ENCODE results near the gene SEPTIN8. TPM values are rescaled to one million over a fixed set of nuclear protein-coding genes. Genes with fewer than 3 reads are reported as not detected.

The SEPTIN8 gene
- total and polyA plus RNA-seq, 2 of the 13 experiments (the other 11 are each of a cell fraction or from before 2014, with no cell fraction given): 41.4 to 49.9 TPM

DNA sequence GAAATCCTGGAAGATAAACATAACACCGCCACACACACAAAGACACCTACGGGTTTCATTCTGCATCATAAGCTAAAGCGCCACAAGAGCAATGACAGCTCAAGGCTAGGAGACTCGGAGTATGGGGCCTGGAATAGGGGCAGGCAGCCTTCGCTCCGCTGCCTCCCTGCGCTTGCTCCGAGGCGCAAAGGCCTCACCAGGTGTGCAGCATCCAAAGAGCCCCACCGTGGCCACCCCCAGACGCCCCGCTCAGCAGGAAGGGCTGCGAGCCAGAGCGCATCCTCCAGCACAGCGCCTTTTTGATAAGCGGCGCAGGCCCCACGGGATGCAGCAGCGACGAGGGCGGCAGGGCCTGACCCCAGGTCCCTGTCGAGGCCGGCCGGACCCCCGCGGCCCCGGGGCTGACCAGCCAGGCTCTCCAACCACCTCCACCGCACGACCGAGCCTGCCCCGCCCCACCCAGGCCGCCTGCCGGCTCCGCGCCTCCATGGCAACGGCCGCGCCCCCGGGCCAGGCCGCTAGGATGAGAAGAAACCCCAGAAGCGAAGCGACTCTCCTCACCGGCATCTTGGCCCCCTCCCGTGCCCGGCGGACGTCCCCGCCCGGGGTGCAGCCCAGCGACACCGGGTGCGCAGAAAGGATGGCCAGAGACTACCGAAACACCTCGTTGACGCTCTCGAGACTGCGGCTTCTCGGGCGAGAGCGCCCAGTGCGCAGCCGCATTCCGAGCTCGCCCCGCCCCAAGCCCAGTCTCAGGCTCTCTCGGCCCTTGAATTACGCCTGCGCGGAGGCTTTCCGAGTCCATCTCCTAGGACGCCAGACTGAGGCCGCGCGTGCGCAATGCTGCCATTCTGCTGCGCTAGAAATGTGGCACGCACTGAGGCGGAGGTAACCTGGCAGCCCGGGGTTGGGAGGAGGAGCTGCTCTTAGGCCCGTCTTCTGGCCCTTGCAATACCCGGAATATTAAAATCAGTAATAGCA is 39.9 kb downstream of the SEPTIN8 start, which contains the start of gene KIF3A (continued):
- TF ChIP-seq, protein P1, sequence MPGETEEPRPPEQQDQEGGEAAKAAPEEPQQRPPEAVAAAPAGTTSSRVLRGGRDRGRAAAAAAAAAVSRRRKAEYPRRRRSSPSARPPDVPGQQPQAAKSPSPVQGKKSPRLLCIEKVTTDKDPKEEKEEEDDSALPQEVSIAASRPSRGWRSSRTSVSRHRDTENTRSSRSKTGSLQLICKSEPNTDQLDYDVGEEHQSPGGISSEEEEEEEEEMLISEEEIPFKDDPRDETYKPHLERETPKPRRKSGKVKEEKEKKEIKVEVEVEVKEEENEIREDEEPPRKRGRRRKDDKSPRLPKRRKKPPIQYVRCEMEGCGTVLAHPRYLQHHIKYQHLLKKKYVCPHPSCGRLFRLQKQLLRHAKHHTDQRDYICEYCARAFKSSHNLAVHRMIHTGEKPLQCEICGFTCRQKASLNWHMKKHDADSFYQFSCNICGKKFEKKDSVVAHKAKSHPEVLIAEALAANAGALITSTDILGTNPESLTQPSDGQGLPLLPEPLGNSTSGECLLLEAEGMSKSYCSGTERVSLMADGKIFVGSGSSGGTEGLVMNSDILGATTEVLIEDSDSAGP (CRISPR knock-in tag; IDR thresholded peaks at IDR 0.05; ENCODE audit: borderline replicate concordance): peak; percentile 84; the same call in 1 of the 2 replicates
- no peak for TF ChIP-seq HES4 (CRISPR knock-in tag; IDR thresholded peaks at IDR 0.05; ENCODE audit: borderline replicate concordance)
- TF ChIP-seq STAG1 (CRISPR knock-in tag; IDR thresholded peaks at IDR 0.05): 0 out of 2 replicates have a peak, but pooled peaks have one; percentile 8
- TF ChIP-seq CAMTA2 (CRISPR knock-in tag; IDR thresholded peaks at IDR 0.05; ENCODE audit: borderline replicate concordance): no peak
- no peak for TF ChIP-seq FOXK1 (CRISPR knock-in tag; IDR thresholded peaks at IDR 0.05; ENCODE audit: borderline replicate concordance, low read depth)
- TF ChIP-seq, protein P2, sequence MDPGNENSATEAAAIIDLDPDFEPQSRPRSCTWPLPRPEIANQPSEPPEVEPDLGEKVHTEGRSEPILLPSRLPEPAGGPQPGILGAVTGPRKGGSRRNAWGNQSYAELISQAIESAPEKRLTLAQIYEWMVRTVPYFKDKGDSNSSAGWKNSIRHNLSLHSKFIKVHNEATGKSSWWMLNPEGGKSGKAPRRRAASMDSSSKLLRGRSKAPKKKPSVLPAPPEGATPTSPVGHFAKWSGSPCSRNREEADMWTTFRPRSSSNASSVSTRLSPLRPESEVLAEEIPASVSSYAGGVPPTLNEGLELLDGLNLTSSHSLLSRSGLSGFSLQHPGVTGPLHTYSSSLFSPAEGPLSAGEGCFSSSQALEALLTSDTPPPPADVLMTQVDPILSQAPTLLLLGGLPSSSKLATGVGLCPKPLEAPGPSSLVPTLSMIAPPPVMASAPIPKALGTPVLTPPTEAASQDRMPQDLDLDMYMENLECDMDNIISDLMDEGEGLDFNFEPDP (CRISPR knock-in tag; conservative IDR thresholded peaks at IDR 0.05): no peak
- TF ChIP-seq KAT8 (CRISPR knock-in tag; IDR thresholded peaks at IDR 0.05): peak; percentile 46
- no peak for TF ChIP-seq TP53 (CRISPR knock-in tag; conservative IDR thresholded peaks at IDR 0.05)
- TF ChIP-seq RFXAP (CRISPR knock-in tag; IDR thresholded peaks at IDR 0.05; ENCODE audit: borderline replicate concordance): no peak
- no peak for TF ChIP-seq NFIC (IDR thresholded peaks at IDR 0.05; ENCODE audit: low read length)
- TF ChIP-seq TEAD3 (CRISPR knock-in tag; optimal IDR thresholded peaks at IDR 0.05; ENCODE audit: borderline replicate concordance): peak; percentile 87
- TF ChIP-seq ZNF101 (CRISPR knock-in tag; IDR thresholded peaks at IDR 0.05; ENCODE audit: borderline replicate concordance, low read depth): no peak
- TF ChIP-seq ZNF33B (CRISPR knock-in tag; IDR thresholded peaks at IDR 0.05): no peak
- no peak for TF ChIP-seq TCF7 (IDR thresholded peaks at IDR 0.05; ENCODE audit: low read depth)
- TF ChIP-seq, protein P3, sequence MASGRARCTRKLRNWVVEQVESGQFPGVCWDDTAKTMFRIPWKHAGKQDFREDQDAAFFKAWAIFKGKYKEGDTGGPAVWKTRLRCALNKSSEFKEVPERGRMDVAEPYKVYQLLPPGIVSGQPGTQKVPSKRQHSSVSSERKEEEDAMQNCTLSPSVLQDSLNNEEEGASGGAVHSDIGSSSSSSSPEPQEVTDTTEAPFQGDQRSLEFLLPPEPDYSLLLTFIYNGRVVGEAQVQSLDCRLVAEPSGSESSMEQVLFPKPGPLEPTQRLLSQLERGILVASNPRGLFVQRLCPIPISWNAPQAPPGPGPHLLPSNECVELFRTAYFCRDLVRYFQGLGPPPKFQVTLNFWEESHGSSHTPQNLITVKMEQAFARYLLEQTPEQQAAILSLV (CRISPR knock-in tag; IDR thresholded peaks at IDR 0.05; ENCODE audit: borderline replicate concordance): peak; percentile 60; the same call in 1 of the 2 replicates
- no peak for TF ChIP-seq MIER2 (CRISPR knock-in tag; IDR thresholded peaks at IDR 0.05)
- TF ChIP-seq, protein P4, sequence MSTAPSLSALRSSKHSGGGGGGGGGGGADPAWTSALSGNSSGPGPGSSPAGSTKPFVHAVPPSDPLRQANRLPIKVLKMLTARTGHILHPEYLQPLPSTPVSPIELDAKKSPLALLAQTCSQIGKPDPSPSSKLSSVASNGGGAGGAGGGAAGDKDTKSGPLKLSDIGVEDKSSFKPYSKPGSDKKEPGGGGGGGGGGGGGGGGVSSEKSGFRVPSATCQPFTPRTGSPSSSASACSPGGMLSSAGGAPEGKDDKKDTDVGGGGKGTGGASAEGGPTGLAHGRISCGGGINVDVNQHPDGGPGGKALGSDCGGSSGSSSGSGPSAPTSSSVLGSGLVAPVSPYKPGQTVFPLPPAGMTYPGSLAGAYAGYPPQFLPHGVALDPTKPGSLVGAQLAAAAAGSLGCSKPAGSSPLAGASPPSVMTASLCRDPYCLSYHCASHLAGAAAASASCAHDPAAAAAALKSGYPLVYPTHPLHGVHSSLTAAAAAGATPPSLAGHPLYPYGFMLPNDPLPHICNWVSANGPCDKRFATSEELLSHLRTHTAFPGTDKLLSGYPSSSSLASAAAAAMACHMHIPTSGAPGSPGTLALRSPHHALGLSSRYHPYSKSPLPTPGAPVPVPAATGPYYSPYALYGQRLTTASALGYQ (CRISPR knock-in tag; IDR thresholded peaks at IDR 0.05): no peak
- TF ChIP-seq SOX13 (IDR thresholded peaks at IDR 0.05): no peak
- no peak; a peak in 1 of 4 replicates for TF ChIP-seq SOX13 (CRISPR knock-in tag; conservative IDR thresholded peaks at IDR 0.05 in 1 of 2, IDR thresholded peaks at IDR 0.05 in 1 of 2)
- no peak for TF ChIP-seq TCF7L2 (IDR thresholded peaks at IDR 0.05; ENCODE audit: low read depth, low read length)
- no peak for TF ChIP-seq EZH2 (conservative IDR thresholded peaks at IDR 0.05; ENCODE audit: low read depth, low read length)
- no peak for TF ChIP-seq ZNF747 (CRISPR knock-in tag; IDR thresholded peaks at IDR 0.05; ENCODE audit: borderline replicate concordance)
- TF ChIP-seq ZNF660 (CRISPR knock-in tag; IDR thresholded peaks at IDR 0.05; ENCODE audit: borderline replicate concordance, low read depth): no peak

Data from HepG2 (cell line).